Omental fat pad (tissue), 4 donors: ENCODE measurements around the gene PDE1C. TPM values are rescaled to one million over a fixed set of nuclear protein-coding genes. Genes with fewer than 3 reads are reported as not detected.

Experiments used
- ATAC-seq: fragments of 150-250 bp; one replicate; pipeline ENCODE4 v1.9.1; 2016; ENCODE audit warnings: mild to moderate bottlenecking, moderate library complexity; ENCODE audit not compliant: low FRiP score
- DNase-seq: peaks from one replicate; pipeline ENCODE4 v3.0.0-alpha.2; 2019; ENCODE audit warnings: low spot score
- total RNA-seq, 4 donors: library from RNA; depleted of rRNA; stranded (reverse); fragments of >200 nt; gene quantifications; one replicate each; pipeline ENCODE4 v1.1.0, GENCODE V29; 2016
- TF ChIP-seq, protein P1 (sequence below), 3 donors: fragments of 450-650 bp; IDR thresholded peaks; one replicate each; pipeline ENCODE4 v1.5.1; 2016 to 2017; ENCODE audit warnings: antibody characterized with exemption in 3 of 3, mild to moderate bottlenecking in 3 of 3, moderate library complexity in 2 of 3

PDE1C gene
- total RNA-seq, 4 donors from 2014 or later, result 2.6 to 20.6 (median 4.3) TPM

- no peak for DNase-seq
These were observed 22.4 kb downstream of the PDE1C start for GRCh38 chr7:32047801-32048200.

GRCh38 chr7:32047075-32047474 lies 23.1 kb downstream of the PDE1C start:
- no peak for DNase-seq
- TF ChIP-seq, protein P1, sequence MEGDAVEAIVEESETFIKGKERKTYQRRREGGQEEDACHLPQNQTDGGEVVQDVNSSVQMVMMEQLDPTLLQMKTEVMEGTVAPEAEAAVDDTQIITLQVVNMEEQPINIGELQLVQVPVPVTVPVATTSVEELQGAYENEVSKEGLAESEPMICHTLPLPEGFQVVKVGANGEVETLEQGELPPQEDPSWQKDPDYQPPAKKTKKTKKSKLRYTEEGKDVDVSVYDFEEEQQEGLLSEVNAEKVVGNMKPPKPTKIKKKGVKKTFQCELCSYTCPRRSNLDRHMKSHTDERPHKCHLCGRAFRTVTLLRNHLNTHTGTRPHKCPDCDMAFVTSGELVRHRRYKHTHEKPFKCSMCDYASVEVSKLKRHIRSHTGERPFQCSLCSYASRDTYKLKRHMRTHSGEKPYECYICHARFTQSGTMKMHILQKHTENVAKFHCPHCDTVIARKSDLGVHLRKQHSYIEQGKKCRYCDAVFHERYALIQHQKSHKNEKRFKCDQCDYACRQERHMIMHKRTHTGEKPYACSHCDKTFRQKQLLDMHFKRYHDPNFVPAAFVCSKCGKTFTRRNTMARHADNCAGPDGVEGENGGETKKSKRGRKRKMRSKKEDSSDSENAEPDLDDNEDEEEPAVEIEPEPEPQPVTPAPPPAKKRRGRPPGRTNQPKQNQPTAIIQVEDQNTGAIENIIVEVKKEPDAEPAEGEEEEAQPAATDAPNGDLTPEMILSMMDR (IDR thresholded peaks at IDR 0.05), result no peak

More at GRCh38 chr7:32047801-32048200, 22.4 kb downstream of the PDE1C start:
- TF ChIP-seq, protein P1 (IDR thresholded peaks at IDR 0.05), result no peak
- ATAC-seq, result no peak

DNA sequence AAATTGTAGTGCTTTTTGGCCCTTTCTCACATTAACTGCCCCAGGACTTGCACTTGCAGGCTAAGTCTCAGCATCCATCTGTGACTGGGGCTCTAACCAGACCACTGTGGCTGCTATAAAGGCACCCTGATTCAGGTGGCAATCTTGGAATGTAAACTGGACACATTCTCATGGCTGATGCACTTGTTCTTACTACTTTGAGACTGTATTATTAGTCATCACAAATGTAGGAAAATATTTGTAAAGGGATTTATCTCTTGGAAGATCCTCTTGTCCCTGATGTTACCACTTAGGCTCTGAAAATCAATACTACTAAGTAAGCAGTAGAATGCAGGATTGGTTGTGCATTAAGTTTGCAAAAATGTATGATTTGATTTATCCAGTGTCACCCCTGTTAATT lies 25.0 kb downstream of the PDE1C start:
- ATAC-seq (no peak), DNase-seq (no peak)

More at GRCh38 chr7:32047075-32047474, 23.1 kb downstream of the PDE1C start:
- ATAC-seq, result no peak

GRCh38 chr7:32044739-32045138 lies 25.5 kb downstream of the PDE1C start:
- TF ChIP-seq, protein P1 (IDR thresholded peaks at IDR 0.05), result no peak
- ATAC-seq (no peak), DNase-seq (no peak)

More for the DNA sequence above, 25.0 kb downstream of the PDE1C start:
- TF ChIP-seq, protein P1 (IDR thresholded peaks at IDR 0.05), result no peak

DNA sequence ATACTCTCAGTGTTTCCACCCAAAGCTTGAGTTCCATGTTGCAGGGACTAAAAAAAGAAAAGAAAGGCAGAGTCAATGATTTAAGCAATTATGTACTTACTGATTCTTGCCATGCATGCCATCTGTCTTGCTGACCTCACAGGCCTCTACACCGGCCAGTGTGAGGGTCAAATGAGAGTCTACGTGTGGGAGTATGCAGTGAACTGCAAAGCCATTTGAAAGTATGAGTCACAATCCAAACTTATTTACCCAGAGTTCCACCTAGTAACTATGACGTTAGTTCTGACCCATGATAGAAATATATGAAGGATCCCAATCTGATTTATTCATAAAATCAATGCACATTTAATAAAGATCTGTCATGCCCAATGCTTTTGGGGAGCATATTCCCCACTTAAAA lies 26.5 kb downstream of the PDE1C start:
- DNase-seq, result no peak
- ATAC-seq, result no peak
- TF ChIP-seq, protein P1 (IDR thresholded peaks at IDR 0.05), result no peak

- DNase-seq (no peak), ATAC-seq (no peak)
- TF ChIP-seq, protein P1 (IDR thresholded peaks at IDR 0.05), result no peak
These were observed 27.3 kb downstream of the PDE1C start for GRCh38 chr7:32042900-32043299.

- ATAC-seq (no peak), DNase-seq (no peak)
- TF ChIP-seq, protein P1 (IDR thresholded peaks at IDR 0.05), result no peak
These were observed 31.0 kb downstream of the PDE1C start for GRCh38 chr7:32039000-32039756.
